Kidney (tissue), 14 donors: ENCODE data around the gene GLIS1. TPM values are rescaled to one million over a fixed set of nuclear protein-coding genes. Genes with fewer than 3 reads are reported as not detected.

ENCODE experiments used
- DNase-seq, 5 donors: peaks; one replicate each; pipeline ENCODE4 v3.0.0-alpha.2; 2013 to 2020
- FAIRE-seq: peaks from 2 replicates; lab custom pipeline; 2012; peaks lifted over from hg19 to GRCh38; lab: Jason Lieb, UNC
- H3K27ac ChIP-seq, 2 donors: one replicate each; pipeline ENCODE4 v1.7.0; 2013; ENCODE audit warnings: low read depth in 2 of 2, low read length in 2 of 2, inconsistent platforms in 1 of 2
- H3K27me3 ChIP-seq: one replicate; pipeline ENCODE4 v1.7.1; 2013; ENCODE audit warnings: low read length, inconsistent platforms; ENCODE audit not compliant: control insufficient read depth, insufficient read depth
- H3K36me3 ChIP-seq, 3 donors: one replicate each; pipeline versions ENCODE4 v1.7.0 to v1.7.1; 2013; ENCODE audit warnings: low read length in 3 of 3, control low read depth in 1 of 3, inconsistent platforms in 1 of 3; ENCODE audit not compliant: insufficient read depth in 3 of 3, control insufficient read depth in 2 of 3
- H3K4me1 ChIP-seq, 3 donors: one replicate each; pipeline versions ENCODE4 v1.7.0 to v1.7.1; 2013; ENCODE audit warnings: low read length in 3 of 3, inconsistent platforms in 1 of 3, low read depth in 1 of 3; ENCODE audit not compliant: control insufficient read depth in 2 of 3, insufficient read depth in 2 of 3
- H3K4me3 ChIP-seq, 3 donors: one replicate each; pipeline versions ENCODE4 v1.7.0 to v1.8.1; 2013; ENCODE audit warnings: low read length in 3 of 3, control low read depth in 1 of 3, inconsistent platforms in 1 of 3
- H3K9ac ChIP-seq, 3 donors: one replicate each; pipeline versions ENCODE4 v1.7.0 to v1.7.1; 2013; ENCODE audit warnings: low read length in 3 of 3, control low read depth in 1 of 3, inconsistent platforms in 1 of 3
- H3K9me3 ChIP-seq, 3 donors: one replicate each; pipeline versions ENCODE4 v1.7.0 to v1.7.1; 2013; ENCODE audit warnings: low read length in 3 of 3, control low read depth in 1 of 3, inconsistent platforms in 1 of 3; ENCODE audit not compliant: control insufficient read depth in 2 of 3, insufficient read depth in 1 of 3
- intact Hi-C: fragments of 100-400 bp; cut with DNase I; formaldehyde crosslinking; loops from one replicate; pipeline ENCODE4 v1.11.1; 2022
- polyA plus RNA-seq: library from polyadenylated mRNA; stranded (reverse); fragments of 350-450 nt; fragmentation: Illumina TruSeq; extraction: RNeasy Lipid Tissue Mini Kit (QIAGEN cat#74804); gene quantifications from one replicate; pipeline ENCODE4 v1.2.3, GENCODE V29; 2014; ENCODE audit warnings: low read depth, low replicate concordance; ENCODE audit not compliant: insufficient read depth
- total RNA-seq: library from RNA; stranded (reverse); fragmentation: NEBNext Ultra II Directional; extraction: Animal tissue kit (Norgen Biotek cat#: 25700); gene quantifications from one replicate; pipeline ENCODE4 v1.2.1, GENCODE V29; 2021
- TF ChIP-seq, protein P1 (sequence below): IDR thresholded peaks from 3 replicates; pipeline ENCODE4 v1.5.1; 2012; ENCODE audit warnings: mild to moderate bottlenecking, moderate library complexity, borderline replicate concordance; ENCODE audit not compliant: insufficient read depth; ENCODE audit errors: extremely low read depth
- donor health status: control.
- donor health status: control.
- donor health status: control.
- donor health status: control.
- donor health status: control.
- donor health status: DM: yes; HTN: yes; CAD: no.
- donor health status: Normal renal cell carcinoma (clear cell type).

Gene GLIS1
- total and polyA plus RNA-seq, 2 donors from 2014 or later: 3.3 to 3.7 TPM

DNA sequence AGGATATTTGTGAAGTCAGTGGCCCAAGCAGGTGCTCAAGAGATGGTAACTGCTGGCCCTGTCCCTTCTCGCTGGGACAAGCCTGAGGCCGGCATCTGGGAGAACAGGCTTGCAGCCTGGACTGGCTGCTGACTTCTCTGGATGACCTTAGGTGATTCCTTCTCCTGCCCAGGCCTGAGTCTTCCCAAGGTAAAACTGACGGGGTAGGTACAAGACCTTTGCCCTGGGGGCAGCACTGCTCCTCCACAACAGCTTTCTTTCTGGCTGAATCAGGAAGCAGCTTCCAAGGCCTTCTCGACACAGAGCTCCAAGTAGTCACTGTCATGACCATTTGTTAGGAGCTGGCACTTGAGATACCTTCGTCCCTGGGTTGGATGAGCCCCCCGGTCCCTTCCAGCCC lies 220.2 kb downstream of the GLIS1 start:
- FAIRE-seq: no peak
- no peak overlapping the region for H3K4me3 ChIP-seq
- intact Hi-C loops: no loop called here

DNA sequence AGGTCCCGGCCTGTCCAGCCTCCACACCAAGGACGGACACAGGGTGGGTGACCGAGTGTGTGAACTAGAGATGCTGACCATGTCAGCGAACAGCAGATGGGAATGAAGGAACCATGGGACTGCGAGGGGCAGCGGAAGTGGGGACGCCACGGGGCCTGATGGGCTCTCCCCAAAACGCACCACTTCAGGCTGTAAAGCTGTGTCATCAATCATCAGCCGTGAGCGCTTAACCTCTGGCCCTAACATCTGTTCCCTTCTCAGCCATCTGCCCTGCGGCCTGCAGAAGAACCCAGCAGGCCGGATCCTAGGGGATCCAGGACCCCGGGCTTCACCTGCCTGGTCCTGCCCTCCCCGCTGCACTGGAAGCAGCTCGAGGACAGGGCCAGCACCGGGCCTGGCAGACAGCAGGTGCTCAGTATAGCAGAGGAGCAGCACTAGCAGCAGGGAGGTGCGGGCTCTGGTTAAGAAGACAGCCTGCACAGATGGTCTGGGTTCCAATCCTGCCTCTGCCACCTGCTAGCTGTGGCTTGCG lies 221.1 kb downstream of the GLIS1 start:
- TF ChIP-seq, protein P1, sequence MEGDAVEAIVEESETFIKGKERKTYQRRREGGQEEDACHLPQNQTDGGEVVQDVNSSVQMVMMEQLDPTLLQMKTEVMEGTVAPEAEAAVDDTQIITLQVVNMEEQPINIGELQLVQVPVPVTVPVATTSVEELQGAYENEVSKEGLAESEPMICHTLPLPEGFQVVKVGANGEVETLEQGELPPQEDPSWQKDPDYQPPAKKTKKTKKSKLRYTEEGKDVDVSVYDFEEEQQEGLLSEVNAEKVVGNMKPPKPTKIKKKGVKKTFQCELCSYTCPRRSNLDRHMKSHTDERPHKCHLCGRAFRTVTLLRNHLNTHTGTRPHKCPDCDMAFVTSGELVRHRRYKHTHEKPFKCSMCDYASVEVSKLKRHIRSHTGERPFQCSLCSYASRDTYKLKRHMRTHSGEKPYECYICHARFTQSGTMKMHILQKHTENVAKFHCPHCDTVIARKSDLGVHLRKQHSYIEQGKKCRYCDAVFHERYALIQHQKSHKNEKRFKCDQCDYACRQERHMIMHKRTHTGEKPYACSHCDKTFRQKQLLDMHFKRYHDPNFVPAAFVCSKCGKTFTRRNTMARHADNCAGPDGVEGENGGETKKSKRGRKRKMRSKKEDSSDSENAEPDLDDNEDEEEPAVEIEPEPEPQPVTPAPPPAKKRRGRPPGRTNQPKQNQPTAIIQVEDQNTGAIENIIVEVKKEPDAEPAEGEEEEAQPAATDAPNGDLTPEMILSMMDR: no peak
- DNase-seq (peak in 3 of 5 donors; percentile 54 to 69 (median 55)), FAIRE-seq (no peak)
- Histone ChIP-seq H3K27ac (no peak overlapping the region), H3K4me3 (no peak overlapping the region), H3K36me3 (peaks cover 0 to 2% (median 0%) of the 10 kb centered on the region in 3 donors), H3K9me3 (no peaks in the 10 kb centered on the region), H3K9ac (no peak overlapping the region), H3K4me1 (peaks cover 0 to 9% (median 0%) of the 10 kb centered on the region in 3 donors), H3K27me3 (no peaks in the 10 kb centered on the region)
- intact Hi-C loops: no loop called here

More for the DNA sequence above, 220.2 kb downstream of the GLIS1 start:
- no peak for DNase-seq
- Histone ChIP-seq H3K27ac (no peak overlapping the region), H3K9ac (no peak overlapping the region), H3K9me3 (no peaks in the 10 kb centered on the region), H3K36me3 (peaks cover 0 to 2% (median 0%) of the 10 kb centered on the region in 3 donors), H3K27me3 (no peaks in the 10 kb centered on the region), H3K4me1 (peaks cover 0 to 9% (median 0%) of the 10 kb centered on the region in 3 donors)
- TF ChIP-seq, protein P1: no peak

DNA sequence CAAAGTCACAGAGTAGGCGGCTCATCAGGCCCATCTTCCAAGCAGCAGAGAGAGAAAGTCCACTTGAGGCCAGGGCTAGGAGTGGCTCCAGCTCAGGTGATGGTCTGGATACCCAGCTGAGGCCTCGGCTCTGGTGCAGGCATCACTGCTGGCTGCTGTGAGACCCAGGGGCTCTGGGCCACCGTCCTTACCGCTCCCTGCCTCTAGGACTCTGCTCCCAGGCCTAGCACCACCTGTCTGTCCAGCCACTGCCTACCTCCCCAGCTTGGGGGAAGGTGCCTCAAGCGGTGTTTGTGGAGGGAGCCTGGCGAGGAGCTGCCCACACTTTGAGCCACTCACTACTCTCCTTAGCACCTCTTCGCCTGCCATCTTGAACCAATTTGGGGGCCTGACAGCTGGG lies 221.9 kb downstream of the GLIS1 start:
- intact Hi-C loops: no loop called here
- DNase-seq: no peak
- Histone ChIP-seq H3K4me3 (no peak overlapping the region), H3K27ac (no peak overlapping the region), H3K4me1 (peaks cover 0 to 11% (median 0%) of the 10 kb centered on the region in 3 donors), H3K36me3 (peaks cover 0 to 2% (median 0%) of the 10 kb centered on the region in 3 donors), H3K9me3 (no peaks in the 10 kb centered on the region), H3K27me3 (no peaks in the 10 kb centered on the region), H3K9ac (no peak overlapping the region)
- TF ChIP-seq, protein P1: no peak
- no peak for FAIRE-seq

DNA sequence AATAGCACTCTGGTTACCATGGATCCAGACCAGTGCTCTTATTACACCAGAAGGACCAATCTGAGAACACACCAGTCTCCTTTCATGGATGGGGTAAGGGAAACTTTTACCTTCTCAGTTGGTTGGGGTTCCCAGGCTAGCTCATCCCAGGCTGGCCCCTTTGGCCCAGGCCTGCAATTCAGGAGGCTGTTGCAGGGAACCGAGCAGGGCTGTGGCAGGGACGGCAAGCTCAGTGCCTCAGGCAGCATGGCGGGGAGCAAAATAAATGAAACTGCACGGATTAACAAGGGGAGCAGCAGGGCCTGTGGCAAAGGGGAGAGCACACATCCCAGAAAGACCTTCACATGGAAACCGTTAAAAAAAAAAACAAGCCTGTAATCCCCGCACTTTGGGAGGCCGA lies 222.8 kb downstream of the GLIS1 start:
- peaks cover 0 to 2% (median 0%) of the 10 kb centered on the region in 3 donors for H3K36me3 ChIP-seq
- TF ChIP-seq, protein P1: no peak
- no peaks in the 10 kb centered on the region for H3K9me3 ChIP-seq
- DNase-seq (no peak), FAIRE-seq (no peak)
- no peak overlapping the region for H3K4me3 ChIP-seq
- H3K9ac ChIP-seq: no peak overlapping the region
- intact Hi-C loops: no loop called here
- H3K27me3 ChIP-seq: no peaks in the 10 kb centered on the region
- peaks cover 0 to 13% (median 0%) of the 10 kb centered on the region in 3 donors for H3K4me1 ChIP-seq
- H3K27ac ChIP-seq: no peak overlapping the region
